HG03064 (cell line): Measurements from ENCODE around the gene CNOT9.

Experiments
- ATAC-seq: cut with Tn5 transposase; IDR thresholded peaks from one replicate; pipeline ENCODE4 v1.9.1; 2021; ENCODE audit warnings: low read depth; ENCODE audit not compliant: unreplicated experiment

CNOT9 gene

DNA sequence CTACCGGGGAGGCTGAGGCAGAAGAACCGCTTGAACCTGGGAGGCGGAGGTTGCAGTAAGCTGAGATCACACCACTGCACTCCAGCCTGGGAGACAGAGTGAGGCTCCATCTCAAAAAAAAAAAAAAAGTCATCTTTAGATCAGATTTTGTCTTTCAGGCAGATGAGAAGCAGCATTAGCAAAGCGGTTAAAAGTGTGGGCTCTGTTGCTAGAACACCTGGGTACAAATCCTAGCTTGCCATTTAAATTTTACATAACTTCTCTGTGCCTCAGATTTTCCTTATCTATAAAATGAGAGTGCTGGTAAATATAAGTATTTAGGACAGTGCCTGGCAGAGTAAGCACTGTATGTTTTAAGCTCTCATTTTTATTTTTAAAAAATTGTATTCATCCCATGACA, 8.2 kb downstream of the CNOT9 start:
- ATAC-seq, result no peak

GRCh38 chr2:218577482-218578220, 9.0 kb downstream of the CNOT9 start:
- ATAC-seq, result no peak

GRCh38 chr2:218578272-218578877, 9.7 kb downstream of the CNOT9 start:
- no peak for ATAC-seq

DNA sequence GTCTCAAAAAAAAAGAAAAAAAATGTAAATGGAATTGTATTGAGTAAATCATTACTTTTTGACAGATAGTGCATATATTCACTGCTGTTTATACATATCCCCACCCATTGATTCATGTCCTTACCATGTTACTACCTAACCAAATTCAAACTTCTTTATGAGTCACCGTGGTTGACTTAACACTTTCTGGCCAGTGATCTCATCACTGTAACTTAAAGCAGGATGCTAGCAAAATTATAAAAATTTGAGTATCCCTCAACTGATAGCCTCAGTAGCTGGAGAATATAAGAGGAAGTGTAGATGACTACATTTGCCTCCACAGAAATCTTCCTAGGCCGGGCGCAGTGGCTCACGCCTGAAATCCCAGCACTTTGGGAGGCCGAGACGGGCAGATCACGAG, 13.4 kb downstream of the CNOT9 start:
- ATAC-seq, result no peak

- no peak for ATAC-seq
These were observed 15.6 kb downstream of the CNOT9 start for GRCh38 chr2:218583983-218584850.

GRCh38 chr2:218585541-218585940, 16.9 kb downstream of the CNOT9 start:
- ATAC-seq, result no peak

GRCh38 chr2:218605432-218605831, 36.8 kb downstream of the CNOT9 start:
- ATAC-seq, result no peak

DNA sequence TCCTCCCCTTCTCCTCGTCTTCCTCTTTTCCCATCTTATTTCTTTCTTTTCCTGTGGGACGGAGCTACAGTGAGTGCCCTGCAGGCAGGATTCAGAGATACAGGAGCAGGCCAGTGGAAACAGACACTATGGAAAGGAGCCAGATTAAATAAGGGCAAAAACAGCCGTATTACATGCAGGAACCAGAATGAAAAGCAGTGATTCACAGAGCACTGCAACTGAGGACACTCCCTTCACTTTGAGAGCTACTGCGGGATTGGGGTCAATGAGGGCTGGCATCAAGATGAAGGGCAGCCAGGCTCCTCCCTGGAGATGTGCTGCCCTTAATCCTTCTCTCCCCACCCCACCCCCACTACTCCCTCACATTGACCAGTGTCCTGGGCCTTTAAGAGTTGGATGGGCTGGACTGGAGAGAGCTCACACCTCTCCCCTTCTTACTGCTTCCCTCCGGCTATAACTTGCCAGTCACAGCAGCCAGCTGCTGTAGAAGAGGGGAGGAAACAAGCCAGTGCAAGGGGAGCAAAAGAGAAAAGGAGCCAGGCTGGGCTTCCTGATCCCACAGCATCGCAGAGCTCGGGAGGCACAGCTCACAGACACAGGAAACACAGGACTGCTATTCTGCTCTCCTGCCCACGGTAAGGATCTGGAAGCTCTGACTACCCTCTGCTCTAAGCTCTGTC, 38.9 kb downstream of the CNOT9 start, which contains the start of gene PLCD4:
Gene PLCD4 (plus strand): TSS at position 464 of the 680 bp plus-strand sequence. CDS start 7,841 bp downstream, outside the sequence.
- no peak for ATAC-seq

DNA sequence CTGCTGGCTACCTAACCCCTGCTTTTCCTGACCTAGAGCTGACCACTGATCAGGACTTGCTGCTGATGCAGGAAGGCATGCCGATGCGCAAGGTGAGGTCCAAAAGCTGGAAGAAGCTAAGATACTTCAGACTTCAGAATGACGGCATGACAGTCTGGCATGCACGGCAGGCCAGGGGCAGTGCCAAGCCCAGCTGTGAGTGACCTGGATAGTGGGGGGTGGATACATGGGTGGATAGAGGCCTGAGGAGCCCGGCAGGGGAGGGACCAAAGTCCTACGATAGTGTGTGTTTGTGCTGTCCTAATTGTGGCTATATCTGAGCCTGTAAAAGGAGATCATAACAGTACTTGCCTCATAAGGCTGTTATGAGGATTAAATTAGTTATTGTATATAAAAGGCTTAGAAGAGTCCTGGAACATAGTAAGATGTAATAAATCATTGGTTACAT, 47.3 kb downstream of the CNOT9 start:
- ATAC-seq, result no peak

GRCh38 chr2:218618102-218618860, 49.6 kb downstream of the CNOT9 start:
- no peak for ATAC-seq

DNA sequence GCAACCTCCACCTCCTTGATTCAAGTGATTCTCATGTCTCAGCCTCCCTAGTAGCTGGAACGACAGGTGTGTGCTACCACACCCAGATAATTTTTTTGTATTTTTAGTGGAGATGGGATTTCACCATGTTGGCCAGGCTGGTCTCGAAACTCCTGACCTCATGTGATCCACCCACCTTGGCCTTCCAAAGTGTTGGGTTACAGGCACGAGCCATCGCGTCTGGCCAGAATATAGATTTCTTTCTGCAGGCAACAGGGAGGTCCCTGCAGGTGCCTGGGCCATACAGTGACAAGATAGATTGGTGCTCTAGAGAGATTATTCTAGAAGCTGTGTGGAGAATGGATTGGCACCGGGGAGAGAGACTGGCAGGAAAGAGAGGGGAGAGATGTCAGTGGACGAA, 52.4 kb downstream of the CNOT9 start:
- ATAC-seq, result no peak

DNA sequence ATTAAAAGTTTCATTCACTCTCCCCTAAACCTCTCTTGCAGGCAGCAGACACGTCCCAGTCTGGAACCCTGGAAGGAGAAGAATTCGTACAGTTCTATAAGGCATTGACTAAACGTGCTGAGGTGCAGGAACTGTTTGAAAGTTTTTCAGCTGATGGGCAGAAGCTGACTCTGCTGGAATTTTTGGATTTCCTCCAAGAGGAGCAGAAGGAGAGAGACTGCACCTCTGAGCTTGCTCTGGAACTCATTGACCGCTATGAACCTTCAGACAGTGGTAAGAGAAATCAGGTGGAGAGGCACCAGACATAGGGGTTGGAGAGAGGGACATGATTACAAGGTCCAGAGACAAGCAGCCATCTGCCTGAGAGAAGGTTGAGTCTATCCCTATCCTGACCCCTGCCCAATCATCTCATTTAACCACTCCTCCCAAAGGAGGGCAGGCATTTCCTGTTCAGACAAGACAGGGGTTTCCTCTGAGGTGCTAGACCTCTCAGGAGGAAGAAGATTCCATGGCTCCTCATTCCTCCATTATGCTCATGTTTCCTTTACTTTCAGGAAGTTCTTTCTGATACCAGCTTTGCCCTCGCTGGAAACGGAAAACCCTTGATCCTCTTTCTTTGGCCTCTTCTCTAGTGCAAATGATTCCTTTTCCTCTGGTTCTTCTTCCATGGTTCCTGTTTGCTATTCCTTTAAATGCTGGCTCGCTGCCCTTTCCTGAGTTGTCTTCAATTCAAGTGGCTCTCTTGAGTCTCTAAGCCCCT, 54.1 kb downstream of the CNOT9 start:
- no peak for ATAC-seq

DNA sequence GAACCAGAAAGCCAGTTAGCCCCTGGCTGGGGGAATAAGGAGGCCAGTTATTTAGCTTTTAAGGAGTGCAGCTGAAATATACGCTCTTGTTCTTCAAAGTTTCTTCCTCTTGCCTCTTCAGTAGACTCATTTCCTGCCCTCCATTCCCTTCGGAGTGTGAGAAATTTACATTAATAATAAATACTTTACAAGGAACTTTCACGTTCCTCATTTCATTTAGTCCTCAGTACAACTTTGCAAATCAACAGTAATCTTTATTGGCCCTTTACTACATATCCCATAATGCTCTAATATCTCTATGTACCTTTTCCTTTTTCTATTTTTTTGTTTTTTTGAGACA, 54.7 kb downstream of the CNOT9 start:
- no peak for ATAC-seq

DNA sequence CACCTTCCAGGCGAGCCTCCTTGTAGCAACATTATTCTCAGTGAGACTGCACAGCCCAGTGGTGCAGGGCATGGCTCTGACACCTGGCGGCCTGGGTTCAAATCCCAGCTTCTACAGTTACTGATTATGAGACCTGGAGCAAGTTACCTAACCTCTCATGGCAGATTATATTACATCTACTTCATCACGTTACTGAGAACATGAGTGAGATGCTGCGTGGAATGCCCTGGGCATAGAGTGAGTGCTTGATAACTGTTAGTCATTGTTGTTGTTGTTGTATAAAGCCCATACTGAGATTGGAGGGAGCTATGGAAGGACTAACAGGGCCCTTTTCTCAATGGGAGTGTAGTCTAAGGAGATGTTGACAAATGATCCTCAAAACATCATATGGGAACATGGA, 57.7 kb downstream of the CNOT9 start:
- no peak for ATAC-seq

DNA sequence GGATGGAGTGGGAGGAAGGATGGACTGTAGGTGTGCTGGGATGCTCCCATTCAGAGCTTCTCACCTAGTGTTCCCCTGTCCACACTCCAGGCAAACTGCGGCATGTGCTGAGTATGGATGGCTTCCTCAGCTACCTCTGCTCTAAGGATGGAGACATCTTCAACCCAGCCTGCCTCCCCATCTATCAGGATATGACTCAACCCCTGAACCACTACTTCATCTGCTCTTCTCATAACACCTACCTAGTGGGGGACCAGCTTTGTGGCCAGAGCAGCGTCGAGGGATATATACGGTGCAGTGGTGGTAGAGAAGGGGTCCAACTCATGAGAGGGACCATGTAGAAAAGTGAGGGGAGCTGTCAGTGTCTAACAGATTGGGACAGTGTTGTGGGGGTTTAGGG, 59.3 kb downstream of the CNOT9 start:
- ATAC-seq, result no peak

DNA sequence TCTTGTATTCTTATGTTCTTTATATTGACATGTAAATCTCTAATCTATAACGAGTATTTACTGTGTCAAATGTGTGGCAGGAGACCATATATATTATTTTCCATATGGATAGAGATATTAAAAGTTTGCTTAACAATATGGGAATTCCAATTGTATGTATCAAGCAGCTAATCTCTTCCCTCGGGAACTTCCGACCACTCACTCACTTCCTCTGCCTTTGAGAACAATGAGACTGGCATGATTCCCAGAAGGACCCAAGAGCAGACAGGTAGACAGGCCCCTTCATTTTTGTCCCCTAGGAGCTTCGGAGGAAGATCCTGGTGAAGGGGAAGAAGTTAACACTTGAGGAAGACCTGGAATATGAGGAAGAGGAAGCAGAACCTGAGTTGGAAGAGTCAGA, 63.2 kb downstream of the CNOT9 start:
- ATAC-seq, result no peak

GRCh38 chr2:218635719-218636118, 67.1 kb downstream of the CNOT9 start:
- ATAC-seq, result no peak

GRCh38 chr2:218638372-218638771, 69.7 kb downstream of the CNOT9 start:
- ATAC-seq, result no peak

DNA sequence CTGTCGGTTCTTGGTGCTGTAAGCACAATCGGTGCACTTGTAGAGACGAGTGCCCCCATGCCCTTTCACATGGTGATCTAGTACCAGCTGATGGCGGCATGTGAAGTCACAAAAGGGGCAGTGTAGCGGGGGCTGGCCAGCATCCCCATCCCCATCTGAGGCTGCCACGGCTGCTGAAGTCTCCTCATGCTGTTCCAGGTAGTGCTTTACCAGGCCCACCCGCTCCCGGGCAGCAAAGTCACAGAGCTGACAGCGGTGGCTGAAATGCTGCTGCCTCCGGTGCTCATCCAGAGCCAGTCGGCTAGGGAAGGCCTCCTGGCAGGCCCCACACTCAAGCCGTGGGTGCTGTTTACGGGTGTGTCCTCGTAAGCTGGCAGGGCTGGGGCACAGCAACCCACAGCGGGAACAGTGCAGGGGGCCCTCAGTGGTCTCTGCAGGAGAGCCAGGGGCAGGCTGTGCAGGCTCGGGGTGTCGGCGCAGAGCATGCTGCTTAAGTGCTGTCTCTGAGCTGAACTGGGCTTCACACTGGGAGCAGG, 73.5 kb downstream of the CNOT9 start:
- ATAC-seq, result no peak
